Body of pancreas (tissue), 4 donors: ENCODE results near the gene CCDC57.

ENCODE experiments used
- CTCF ChIP-seq, 7 experiments: fragments of 450-650 bp in 4 of 7; fragments of 200-600 bp in 3 of 7; sonication (generic) in 3 of 7; IDR thresholded peaks; one replicate each; pipeline ENCODE4 v1.5.1; 2016 to 2019; ENCODE audit warnings: antibody characterized with exemption in 7 of 7
- POLR2A ChIP-seq, 3 donors: fragments of 450-650 bp; IDR thresholded peaks; one replicate each; pipeline ENCODE4 v1.6.1; 2016; ENCODE audit warnings: antibody characterized with exemption in 3 of 3, mild to moderate bottlenecking in 2 of 3

- TF ChIP-seq CTCF (IDR thresholded peaks at IDR 0.05) (no peak), POLR2A (IDR thresholded peaks at IDR 0.05) (no peak)
These were observed 98.7 kb downstream of the CCDC57 start for GRCh38 chr17:82113941-82114340.
